GM12878 (cell line): ENCODE measurements around the gene ARHGAP21. TPM values are rescaled to one million over a fixed set of nuclear protein-coding genes. Genes with fewer than 3 reads are reported as not detected.

Experiments used
- ATAC-seq: fragments of 200-7000 bp; cut with Tn5 transposase; 3 replicates; pipeline ENCODE4 v1.9.1; 2020; ENCODE audit warnings: mild to moderate bottlenecking, moderate library complexity
- BruUV-seq: library from RNA; stranded (reverse); fragments of 400-500 nt; replicated peaks from 2 replicates; lab custom pipeline; 2021; lab: Mats Ljungman, UMichigan
- CTCF ChIA-PET: fragments of 300-600 bp; sonication (Branson Sonifier 250); formaldehyde crosslinking; extraction: SDS; loops from one replicate; lab custom pipeline; 2021; ENCODE audit warnings: inconsistent platforms; lab: Yijun Ruan, JAX
- POLR2A ChIA-PET: fragments of 350-600 bp; formaldehyde crosslinking; extraction: SDS; loops from one replicate; lab custom pipeline; 2021; ENCODE audit warnings: inconsistent platforms; lab: Charles Lee
- RAD21 ChIA-PET: fragments of 300-600 bp; sonication (Branson Sonifier 250); formaldehyde crosslinking; loops from one replicate; lab custom pipeline; 2023; ENCODE audit warnings: antibody characterized with exemption; ENCODE audit not compliant: unreplicated experiment; lab: Charles Lee
- SMC1A ChIA-PET: fragments of 300-600 bp; sonication (Branson Sonifier 250); formaldehyde crosslinking; loops from one replicate; lab custom pipeline; 2023; ENCODE audit not compliant: unreplicated experiment, uncharacterized antibody; lab: Charles Lee
- DNase-seq: peaks from one replicate; pipeline ENCODE4 v3.0.0-alpha.2; 2011; ENCODE audit warnings: low read depth, low spot score
- FAIRE-seq: peaks from 3 replicates; lab custom pipeline; 2011; peaks lifted over from hg19 to GRCh38; lab: Jason Lieb, UNC
- H2AFZ ChIP-seq: 2 replicates; pipeline ENCODE4 v1.6.0; 2011; ENCODE audit warnings: low read depth, low read length, control low read depth; ENCODE audit not compliant: control insufficient read depth
- H3K27ac ChIP-seq: 2 replicates; pipeline ENCODE4 v1.5.1; 2011; ENCODE audit warnings: control low read depth; ENCODE audit not compliant: control insufficient read depth, insufficient read depth
- H3K27me3 ChIP-seq, 2 experiments: replicated peaks in 1 of 2; 2 replicates each; pipeline versions ENCODE4 v1.6.0 to v1.6.1; 2011; ENCODE audit warnings: low read length in 1 of 2; ENCODE audit not compliant: control insufficient read depth in 2 of 2, insufficient read depth in 2 of 2
- H3K36me3 ChIP-seq, 2 experiments: 2 replicates each; pipeline ENCODE4 v1.5.1; 2011; ENCODE audit warnings: low read length in 1 of 2; ENCODE audit not compliant: control insufficient read depth in 2 of 2, insufficient read depth in 2 of 2
- H3K4me1 ChIP-seq: 2 replicates; pipeline ENCODE4 v1.6.1; 2011; ENCODE audit warnings: mild to moderate bottlenecking, low read length, moderate library complexity, mixed read lengths; ENCODE audit not compliant: control insufficient read depth, insufficient read depth
- H3K4me2 ChIP-seq: 2 replicates; pipeline ENCODE4 v1.6.0; 2011; ENCODE audit warnings: control low read depth; ENCODE audit not compliant: control insufficient read depth, insufficient read depth
- H3K4me3 ChIP-seq: fragments of 200-600 bp; sonication (generic); 2 replicates; pipeline ENCODE4 v1.5.1; 2016
- H3K79me2 ChIP-seq: 2 replicates; pipeline ENCODE4 v1.6.0; 2011; ENCODE audit warnings: low read length; ENCODE audit not compliant: control insufficient read depth, insufficient read depth
- H3K9ac ChIP-seq: 2 replicates; pipeline ENCODE4 v1.8.0; 2011; ENCODE audit warnings: low read length, control low read depth, mixed read lengths; ENCODE audit not compliant: control insufficient read depth, insufficient read depth
- H3K9me3 ChIP-seq: replicated peaks from 3 replicates; pipeline ENCODE4 v1.5.1; 2011; ENCODE audit warnings: mild to moderate bottlenecking, low read length; ENCODE audit not compliant: control insufficient read depth, insufficient read depth
- H4K20me1 ChIP-seq: 2 replicates; pipeline ENCODE4 v1.6.0; 2011; ENCODE audit not compliant: control insufficient read depth, insufficient read depth
- BACH1 ChIP-seq: fragments of 450-650 bp; IDR thresholded peaks from 2 replicates; pipeline ENCODE4 v1.6.1; 2017; ENCODE audit warnings: mild to moderate bottlenecking, borderline replicate concordance
- BCL11A ChIP-seq: IDR thresholded peaks from 2 replicates; pipeline ENCODE4 v1.6.1; 2011; ENCODE audit warnings: low read depth, low read length
- EGR1 ChIP-seq, 2 experiments: IDR thresholded peaks; 1 replicate in 1 of 2; 2 replicates in 1 of 2; pipeline ENCODE4 v1.6.1; 2011 to 2012; ENCODE audit warnings: low read depth in 2 of 2, low read length in 2 of 2, borderline replicate concordance in 1 of 2, mild to moderate bottlenecking in 1 of 2, moderate library complexity in 1 of 2
- JUND ChIP-seq: IDR thresholded peaks from 2 replicates; pipeline ENCODE4 v1.6.1; 2012; ENCODE audit warnings: low read depth, mild to moderate bottlenecking, low read length, improper control_type of control experiment, moderate library complexity
- NFYB ChIP-seq: IDR thresholded peaks from 2 replicates; pipeline ENCODE4 v1.6.1; 2011; ENCODE audit warnings: low read depth, mild to moderate bottlenecking, low read length, improper control_type of control experiment, moderate library complexity; ENCODE audit not compliant: insufficient read depth
- POLR2AphosphoS2 ChIP-seq: IDR thresholded peaks from 2 replicates; pipeline ENCODE4 v1.6.1; 2011; ENCODE audit warnings: low read depth, mild to moderate bottlenecking, low read length, improper control_type of control experiment, moderate library complexity
- ZNF207 ChIP-seq: fragments of 450-650 bp; IDR thresholded peaks from 2 replicates; pipeline ENCODE4 v1.6.1; 2014; ENCODE audit warnings: antibody characterized with exemption, mild to moderate bottlenecking, borderline replicate concordance
- in situ Hi-C: fragments of 300-500 bp; cut with MboI; formaldehyde crosslinking; loops from 9 replicates; pipeline ENCODE4 v1.14.3; 2018; ENCODE audit warnings: mixed read lengths
- intact Hi-C: fragments of 100-400 bp; cut with micrococcal nuclease; formaldehyde crosslinking; loops from one replicate; pipeline ENCODE4 v1.14.2; 2022; ENCODE audit not compliant: unreplicated experiment
- polyA plus RNA-seq, 11 experiments: library from polyadenylated mRNA; depleted of rRNA in 4 of 11; unstranded in 6 of 11; stranded (reverse) in 5 of 11; fragments of >200 nt; fragmentation: Nextera tagmentation in 4 of 11; fragmentation: Illumina TruSeq in 1 of 11; extraction: Ambion mirVana in 4 of 11; extraction: Trizol in 1 of 11; gene quantifications; 1 replicate in 1 of 11; 2 replicates in 10 of 11; pipeline versions ENCODE4 v1.2.1 to v1.2.3, GENCODE V29; 2011 to 2016; ENCODE audit warnings: inconsistent platforms in 2 of 11, missing spikeins in 2 of 11, low read depth in 1 of 11
- total RNA-seq, 4 experiments: library from RNA; depleted of rRNA in 3 of 4; stranded (reverse); fragments of >200 nt in 3 of 4; fragmentation: Illumina TruSeq in 1 of 4; extraction: Trizol in 1 of 4; gene quantifications; 2 replicates each; pipeline versions ENCODE4 v1.2.1 to v1.2.3, GENCODE V29; 2013 to 2021
- TF ChIP-seq, protein P1 (sequence below): fragments of 450-650 bp; formaldehyde crosslinking; IDR thresholded peaks from 2 replicates; pipeline ENCODE4 v1.4.0; 2020; ENCODE audit warnings: mild to moderate bottlenecking, moderate library complexity

The ARHGAP21 gene
- total and polyA plus RNA-seq, 10 of the 15 experiments (the other 5 are each of a cell fraction or from before 2014, with no cell fraction given): 11.7 to 103 (median 37.6) TPM

DNA sequence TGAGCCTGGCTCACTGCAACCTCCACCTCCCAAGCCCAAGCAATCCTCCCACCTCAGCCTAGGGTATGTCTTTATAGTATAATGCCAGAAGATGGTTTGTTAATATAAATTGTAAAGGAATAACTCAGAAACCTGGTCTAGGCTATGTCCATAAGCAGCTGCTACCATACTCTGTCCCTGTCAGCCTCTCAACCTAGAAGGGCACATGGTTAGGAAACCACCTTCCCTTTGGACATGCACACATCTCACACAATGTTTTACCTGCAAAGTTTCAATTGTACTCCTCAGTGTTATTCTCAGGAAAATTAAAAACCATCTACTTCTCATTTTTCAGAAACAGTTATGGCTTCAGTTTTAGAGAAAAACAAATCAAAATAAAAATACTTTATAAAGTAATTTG is 40.1 kb downstream of the ARHGAP21 start:
- Histone ChIP-seq H3K9ac (no peak overlapping the region), H3K4me2 (no peak overlapping the region), H3K27me3 (no peaks in the 10 kb centered on the region), H2AFZ (no peak overlapping the region), H3K79me2 (no peaks in the 10 kb centered on the region), H3K9me3 (no peaks in the 10 kb centered on the region), H3K36me3 (no peaks in the 10 kb centered on the region), H3K4me3 (no peak overlapping the region), H3K27ac (no peak overlapping the region), H4K20me1 (no peaks in the 10 kb centered on the region), H3K4me1 (no peaks in the 10 kb centered on the region)
- ATAC-seq (peak; percentile 70), FAIRE-seq (no peak), DNase-seq (no peak)
- ChIA-PET SMC1A (interaction anchor here (1.1 kb wide), 2 partner anchors 8 to 15 kb away, joined by 3 read pairs; no protein-coding TSS in a partner anchor), CTCF (interaction anchor here (0.9 to 1.3 kb wide), 2 partner anchors 9 to 305 kb away, joined by 3 to 6 read pairs; no protein-coding TSS in a partner anchor), POLR2A (interaction anchor here (0.7 kb wide), 2 partner anchors 116 to 866 kb away, joined by 3 to 10 read pairs; no protein-coding TSS in a partner anchor), RAD21 (interaction anchor here (0.7 to 1.3 kb wide), 4 partner anchors 8 to 199 kb away, joined by 3 to 5 read pairs (median 4); no protein-coding TSS in a partner anchor)
- intact Hi-C loops (no loop called here), in situ Hi-C loops (no loop called here)
- no TSS peak for BruUV-seq
- TF ChIP-seq BACH1 (no peak), NFYB (no peak), POLR2AphosphoS2 (no peak), ZNF207 (no peak), BCL11A (no peak), JUND (no peak), EGR1 (IDR thresholded peaks at IDR 0.05; ENCODE audit: borderline replicate concordance in 1 of 2, low read depth in 2 of 2, low read length in 2 of 2) (no peak)
- TF ChIP-seq, protein P1, sequence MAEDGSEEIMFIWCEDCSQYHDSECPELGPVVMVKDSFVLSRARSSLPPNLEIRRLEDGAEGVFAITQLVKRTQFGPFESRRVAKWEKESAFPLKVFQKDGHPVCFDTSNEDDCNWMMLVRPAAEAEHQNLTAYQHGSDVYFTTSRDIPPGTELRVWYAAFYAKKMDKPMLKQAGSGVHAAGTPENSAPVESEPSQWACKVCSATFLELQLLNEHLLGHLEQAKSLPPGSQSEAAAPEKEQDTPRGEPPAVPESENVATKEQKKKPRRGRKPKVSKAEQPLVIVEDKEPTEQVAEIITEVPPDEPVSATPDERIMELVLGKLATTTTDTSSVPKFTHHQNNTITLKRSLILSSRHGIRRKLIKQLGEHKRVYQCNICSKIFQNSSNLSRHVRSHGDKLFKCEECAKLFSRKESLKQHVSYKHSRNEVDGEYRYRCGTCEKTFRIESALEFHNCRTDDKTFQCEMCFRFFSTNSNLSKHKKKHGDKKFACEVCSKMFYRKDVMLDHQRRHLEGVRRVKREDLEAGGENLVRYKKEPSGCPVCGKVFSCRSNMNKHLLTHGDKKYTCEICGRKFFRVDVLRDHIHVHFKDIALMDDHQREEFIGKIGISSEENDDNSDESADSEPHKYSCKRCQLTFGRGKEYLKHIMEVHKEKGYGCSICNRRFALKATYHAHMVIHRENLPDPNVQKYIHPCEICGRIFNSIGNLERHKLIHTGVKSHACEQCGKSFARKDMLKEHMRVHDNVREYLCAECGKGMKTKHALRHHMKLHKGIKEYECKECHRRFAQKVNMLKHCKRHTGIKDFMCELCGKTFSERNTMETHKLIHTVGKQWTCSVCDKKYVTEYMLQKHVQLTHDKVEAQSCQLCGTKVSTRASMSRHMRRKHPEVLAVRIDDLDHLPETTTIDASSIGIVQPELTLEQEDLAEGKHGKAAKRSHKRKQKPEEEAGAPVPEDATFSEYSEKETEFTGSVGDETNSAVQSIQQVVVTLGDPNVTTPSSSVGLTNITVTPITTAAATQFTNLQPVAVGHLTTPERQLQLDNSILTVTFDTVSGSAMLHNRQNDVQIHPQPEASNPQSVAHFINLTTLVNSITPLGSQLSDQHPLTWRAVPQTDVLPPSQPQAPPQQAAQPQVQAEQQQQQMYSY (CRISPR knock-in tag): no peak
